Thyroid gland (tissue), 4 donors: ENCODE results near the gene BMP2K. TPM values are rescaled to one million over a fixed set of nuclear protein-coding genes. Genes with fewer than 3 reads are reported as not detected.

Experiments
- DNase-seq, 2 donors: peaks; one replicate each; pipeline ENCODE4 v3.0.0-alpha.2; 2019
- H3K27ac ChIP-seq, 3 donors: fragments of 200-600 bp; sonication (generic); 1 replicate in 2 of 3; 2 replicates in 1 of 3; pipeline ENCODE4 v1.5.1; 2016 to 2019; ENCODE audit warnings: mild to moderate bottlenecking in 1 of 3, moderate library complexity in 1 of 3
- H3K27me3 ChIP-seq: fragments of 200-600 bp; sonication (generic); one replicate; pipeline ENCODE4 v1.5.1; 2019
- H3K36me3 ChIP-seq, 2 donors: fragments of 200-600 bp; sonication (generic); one replicate each; pipeline ENCODE4 v1.5.1; 2016 to 2019
- H3K4me1 ChIP-seq, 2 donors: fragments of 200-600 bp; sonication (generic); one replicate each; pipeline ENCODE4 v1.5.1; 2017 to 2019
- H3K4me3 ChIP-seq, 3 donors: fragments of 200-600 bp; sonication (generic); replicated peaks in 1 of 3; 1 replicate in 2 of 3; 2 replicates in 1 of 3; pipeline ENCODE4 v1.5.1; 2016; ENCODE audit warnings: mild to moderate bottlenecking in 1 of 3
- H3K9me3 ChIP-seq: fragments of 200-600 bp; sonication (generic); one replicate; pipeline ENCODE4 v1.5.1; 2017
- POLR2A ChIP-seq, 2 donors: fragments of 450-650 bp; IDR thresholded peaks; one replicate each; pipeline ENCODE4 v1.6.1; 2017; ENCODE audit warnings: antibody characterized with exemption in 2 of 2, mild to moderate bottlenecking in 2 of 2, moderate library complexity in 1 of 2
- WGBS, 2 donors: methylation state at CpG; one replicate each; pipeline ENCODE4 v1.1.5; 2017; 5-methylcytosine and 5-hydroxymethylcytosine counted together
- intact Hi-C: fragments of 100-400 bp; cut with DNase I; formaldehyde crosslinking; loops from one replicate; pipeline ENCODE4 v1.15.1; 2023
- total RNA-seq, 4 donors: library from RNA; depleted of rRNA; stranded (reverse); fragments of >200 nt; gene quantifications; one replicate each; pipeline ENCODE4 v1.2.3, GENCODE V29; 2016
- TF ChIP-seq, protein P1 (sequence below), 6 experiments: fragments of 200-600 bp in 3 of 6; fragments of 450-650 bp in 3 of 6; sonication (generic) in 3 of 6; IDR thresholded peaks; one replicate each; pipeline ENCODE4 v1.5.1; 2016 to 2019; ENCODE audit warnings: antibody characterized with exemption in 6 of 6, mild to moderate bottlenecking in 2 of 6, inconsistent platforms in 1 of 6, moderate library complexity in 1 of 6

BMP2K gene
- total RNA-seq, 4 donors from 2014 or later: 63.8 to 69.2 (median 64.3) TPM

DNA sequence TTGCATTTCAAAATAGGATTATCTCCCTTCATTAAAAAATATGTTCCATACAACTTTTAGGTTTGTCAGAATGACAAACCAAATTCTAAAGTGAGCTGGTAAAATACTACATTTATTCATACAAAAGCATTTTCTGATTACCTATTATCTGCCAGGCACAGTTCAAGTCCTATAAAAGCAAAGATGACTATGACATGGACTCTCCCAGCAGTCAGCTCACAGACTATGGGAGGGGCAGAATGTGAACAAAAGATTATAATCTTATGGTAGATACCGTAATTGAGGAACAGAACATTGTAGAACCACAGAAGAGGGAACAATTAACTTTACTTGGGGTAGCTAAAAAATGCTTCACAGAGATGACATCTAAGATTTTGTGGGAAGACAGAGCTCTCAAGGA lies 150.7 kb downstream of the BMP2K start:
- Histone ChIP-seq H3K4me3 (no peak overlapping the region), H3K27ac (no peak overlapping the region), H3K9me3 (no peaks in the 10 kb centered on the region), H3K36me3 (no peaks in the 10 kb centered on the region), H3K4me1 (no peaks in the 10 kb centered on the region), H3K27me3 (no peaks in the 10 kb centered on the region)
- 76 to 87% methylated on average over 1 of the region's 1 CpG for WGBS, 2 donors
- DNase-seq: no peak
- TF ChIP-seq POLR2A (IDR thresholded peaks at IDR 0.05): no peak
- TF ChIP-seq, protein P1, sequence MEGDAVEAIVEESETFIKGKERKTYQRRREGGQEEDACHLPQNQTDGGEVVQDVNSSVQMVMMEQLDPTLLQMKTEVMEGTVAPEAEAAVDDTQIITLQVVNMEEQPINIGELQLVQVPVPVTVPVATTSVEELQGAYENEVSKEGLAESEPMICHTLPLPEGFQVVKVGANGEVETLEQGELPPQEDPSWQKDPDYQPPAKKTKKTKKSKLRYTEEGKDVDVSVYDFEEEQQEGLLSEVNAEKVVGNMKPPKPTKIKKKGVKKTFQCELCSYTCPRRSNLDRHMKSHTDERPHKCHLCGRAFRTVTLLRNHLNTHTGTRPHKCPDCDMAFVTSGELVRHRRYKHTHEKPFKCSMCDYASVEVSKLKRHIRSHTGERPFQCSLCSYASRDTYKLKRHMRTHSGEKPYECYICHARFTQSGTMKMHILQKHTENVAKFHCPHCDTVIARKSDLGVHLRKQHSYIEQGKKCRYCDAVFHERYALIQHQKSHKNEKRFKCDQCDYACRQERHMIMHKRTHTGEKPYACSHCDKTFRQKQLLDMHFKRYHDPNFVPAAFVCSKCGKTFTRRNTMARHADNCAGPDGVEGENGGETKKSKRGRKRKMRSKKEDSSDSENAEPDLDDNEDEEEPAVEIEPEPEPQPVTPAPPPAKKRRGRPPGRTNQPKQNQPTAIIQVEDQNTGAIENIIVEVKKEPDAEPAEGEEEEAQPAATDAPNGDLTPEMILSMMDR (IDR thresholded peaks at IDR 0.05): no peak
- intact Hi-C loops: no loop called here

DNA sequence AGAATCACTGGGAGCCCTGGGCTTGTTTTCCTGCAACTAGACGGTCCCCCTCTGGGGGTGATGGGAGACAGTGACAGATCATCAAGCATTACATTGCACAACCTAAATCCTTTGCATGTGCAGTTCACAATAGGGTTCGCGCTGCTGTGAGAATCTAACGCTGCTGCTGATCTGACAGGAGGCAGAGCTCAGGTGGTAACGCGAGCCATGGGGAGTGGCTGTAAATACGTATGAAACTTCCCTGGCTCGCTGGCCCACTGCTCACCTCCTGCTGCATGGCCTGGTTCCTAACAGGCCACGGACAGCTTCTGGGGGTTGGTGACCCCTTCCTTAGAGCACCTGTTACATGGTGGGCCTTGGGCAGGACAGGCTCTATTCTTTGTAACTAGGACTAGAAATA lies 152.7 kb downstream of the BMP2K start:
- Histone ChIP-seq H3K9me3 (no peaks in the 10 kb centered on the region), H3K27ac (no peak overlapping the region), H3K4me1 (no peaks in the 10 kb centered on the region), H3K4me3 (no peak overlapping the region), H3K36me3 (no peaks in the 10 kb centered on the region), H3K27me3 (no peaks in the 10 kb centered on the region)
- WGBS, 2 donors: 93% methylated on average over 9 of the region's 9 CpGs
- intact Hi-C loops: no loop called here
- DNase-seq: no peak
- TF ChIP-seq POLR2A (IDR thresholded peaks at IDR 0.05): no peak
- TF ChIP-seq, protein P1 (IDR thresholded peaks at IDR 0.05): no peak

DNA sequence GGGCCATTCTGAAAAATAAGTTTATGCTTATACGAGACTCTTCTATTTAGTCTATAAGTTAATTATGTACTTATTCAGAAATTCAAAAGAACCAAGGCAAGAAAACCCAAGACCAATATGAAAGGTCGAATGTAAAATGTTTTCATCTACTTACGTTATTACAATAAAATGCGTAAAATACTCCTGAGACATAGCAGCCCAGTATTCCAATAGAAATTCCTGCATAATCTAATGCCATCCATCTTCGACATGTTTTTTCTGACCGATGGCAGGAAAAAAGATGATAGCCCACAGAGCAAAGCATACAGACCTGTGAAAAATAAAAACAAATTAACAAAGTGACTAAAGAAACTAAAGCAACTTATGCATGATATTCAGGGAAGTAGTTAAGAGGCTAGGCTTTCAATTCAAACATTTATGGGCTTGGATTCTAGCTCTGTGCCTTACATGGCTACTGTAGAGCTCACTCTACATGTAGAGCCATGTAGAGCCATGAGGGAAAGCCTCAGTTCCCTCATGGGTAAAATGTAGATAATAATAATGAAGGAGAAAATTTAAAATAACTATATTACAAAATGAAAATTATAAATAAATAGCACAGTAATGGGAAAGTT lies 154.0 kb downstream of the BMP2K start:
- TF ChIP-seq POLR2A (IDR thresholded peaks at IDR 0.05): no peak
- TF ChIP-seq, protein P1 (IDR thresholded peaks at IDR 0.05): no peak
- no peak for DNase-seq
- Histone ChIP-seq H3K36me3 (no peaks in the 10 kb centered on the region), H3K27ac (no peak overlapping the region), H3K4me1 (no peaks in the 10 kb centered on the region), H3K4me3 (no peak overlapping the region), H3K27me3 (no peaks in the 10 kb centered on the region), H3K9me3 (no peaks in the 10 kb centered on the region)
- intact Hi-C loops: no loop called here
- WGBS, 2 donors: 93 to 94% methylated on average over 6 of the region's 6 CpGs

DNA sequence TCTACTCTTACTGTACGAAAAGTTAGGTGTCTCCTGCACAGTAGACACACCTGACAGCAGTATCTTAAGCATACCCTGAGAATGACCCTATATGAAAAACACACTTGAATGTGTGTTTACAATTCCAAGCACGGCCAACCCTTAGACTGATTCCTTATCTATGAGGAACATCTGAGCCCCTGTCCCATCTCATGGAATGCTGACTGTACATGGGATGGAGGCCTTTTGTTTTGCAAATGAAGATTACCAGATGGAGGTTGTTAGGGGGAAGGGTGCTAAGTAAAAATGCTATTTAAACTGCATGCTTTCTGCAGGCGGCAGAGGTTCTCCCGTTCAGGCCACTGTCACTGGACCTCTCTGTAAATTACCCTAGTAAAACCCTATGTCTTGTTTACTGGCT lies 160.8 kb downstream of the BMP2K start:
- no peak for TF ChIP-seq POLR2A (IDR thresholded peaks at IDR 0.05)
- TF ChIP-seq, protein P1 (IDR thresholded peaks at IDR 0.05): no peak
- H3K4me1 ChIP-seq: peaks cover 7 to 18% of the 10 kb centered on the region in 2 donors
- no peaks in the 10 kb centered on the region for H3K9me3 ChIP-seq
- no peak for DNase-seq
- intact Hi-C loops: no loop called here
- no peak overlapping the region for H3K4me3 ChIP-seq
- H3K27ac ChIP-seq: no peak overlapping the region
- no peaks in the 10 kb centered on the region for H3K36me3 ChIP-seq
- no peaks in the 10 kb centered on the region for H3K27me3 ChIP-seq
- WGBS, 2 donors: 82 to 83% methylated on average over 4 of the region's 4 CpGs

DNA sequence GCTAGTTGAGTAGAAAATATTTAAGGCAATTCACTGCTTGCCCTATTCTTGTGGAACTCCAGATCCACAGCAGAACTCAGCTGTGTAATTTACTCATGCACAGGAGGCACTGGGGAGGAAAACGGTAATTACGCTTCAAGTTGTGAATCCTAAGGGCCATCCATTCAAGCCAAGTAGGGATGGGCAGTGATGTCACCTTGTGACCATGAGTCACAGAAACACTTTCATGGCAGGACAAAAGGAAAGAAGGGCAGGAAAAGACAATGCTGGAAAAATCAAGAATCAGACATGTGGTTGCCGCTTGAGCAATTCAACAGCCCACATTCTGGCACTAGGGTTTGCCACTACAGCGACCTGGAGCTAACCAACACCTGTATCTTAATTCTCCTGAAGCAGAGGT lies 161.7 kb downstream of the BMP2K start:
- intact Hi-C loops: no loop called here
- Histone ChIP-seq H3K27me3 (no peaks in the 10 kb centered on the region), H3K4me3 (no peak overlapping the region), H3K27ac (no peak overlapping the region), H3K9me3 (no peaks in the 10 kb centered on the region), H3K36me3 (no peaks in the 10 kb centered on the region), H3K4me1 (peaks cover 7 to 18% of the 10 kb centered on the region in 2 donors)
- DNase-seq: no peak
- TF ChIP-seq POLR2A (IDR thresholded peaks at IDR 0.05): no peak
- TF ChIP-seq, protein P1 (IDR thresholded peaks at IDR 0.05): no peak
- WGBS, 2 donors: 86% methylated on average over 4 of the region's 4 CpGs
